ENCODE measurements around the gene PTPRM.

DNA sequence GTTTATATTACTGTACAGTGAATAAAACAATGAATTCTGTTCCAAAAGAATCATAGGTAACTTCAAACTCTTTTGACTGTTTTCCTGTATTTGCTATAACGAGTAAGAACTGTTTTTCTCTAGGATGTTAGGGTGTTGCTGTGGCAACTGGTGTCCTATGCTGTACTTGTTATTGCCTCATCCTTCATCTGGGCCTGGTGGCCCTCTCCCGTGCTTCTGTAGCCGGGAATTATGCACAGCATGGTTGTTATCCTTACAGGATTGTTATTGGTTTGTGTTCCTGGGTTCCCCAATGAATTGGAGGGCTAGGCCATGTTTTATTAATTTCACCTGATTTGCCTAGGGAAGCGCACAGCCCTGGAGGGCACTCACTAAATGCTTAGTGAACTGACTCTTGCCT lies 279.2 kb downstream of the PTPRM start:
- TF ChIP-seq, protein P1, sequence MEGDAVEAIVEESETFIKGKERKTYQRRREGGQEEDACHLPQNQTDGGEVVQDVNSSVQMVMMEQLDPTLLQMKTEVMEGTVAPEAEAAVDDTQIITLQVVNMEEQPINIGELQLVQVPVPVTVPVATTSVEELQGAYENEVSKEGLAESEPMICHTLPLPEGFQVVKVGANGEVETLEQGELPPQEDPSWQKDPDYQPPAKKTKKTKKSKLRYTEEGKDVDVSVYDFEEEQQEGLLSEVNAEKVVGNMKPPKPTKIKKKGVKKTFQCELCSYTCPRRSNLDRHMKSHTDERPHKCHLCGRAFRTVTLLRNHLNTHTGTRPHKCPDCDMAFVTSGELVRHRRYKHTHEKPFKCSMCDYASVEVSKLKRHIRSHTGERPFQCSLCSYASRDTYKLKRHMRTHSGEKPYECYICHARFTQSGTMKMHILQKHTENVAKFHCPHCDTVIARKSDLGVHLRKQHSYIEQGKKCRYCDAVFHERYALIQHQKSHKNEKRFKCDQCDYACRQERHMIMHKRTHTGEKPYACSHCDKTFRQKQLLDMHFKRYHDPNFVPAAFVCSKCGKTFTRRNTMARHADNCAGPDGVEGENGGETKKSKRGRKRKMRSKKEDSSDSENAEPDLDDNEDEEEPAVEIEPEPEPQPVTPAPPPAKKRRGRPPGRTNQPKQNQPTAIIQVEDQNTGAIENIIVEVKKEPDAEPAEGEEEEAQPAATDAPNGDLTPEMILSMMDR (IDR thresholded peaks at IDR 0.05; ENCODE audit: poor library complexity, severe bottlenecking), result no peak
- TF ChIP-seq MXI1 (conservative IDR thresholded peaks at IDR 0.05; ENCODE audit: poor library complexity, severe bottlenecking) (no peak), EP300 (conservative IDR thresholded peaks at IDR 0.05; ENCODE audit: poor library complexity, severe bottlenecking) (no peak), EZH2 (IDR thresholded peaks at IDR 0.05; ENCODE audit: borderline replicate concordance, insufficient read depth, low read length, poor library complexity, severe bottlenecking) (no peak)
- TF ChIP-seq, protein P2, sequence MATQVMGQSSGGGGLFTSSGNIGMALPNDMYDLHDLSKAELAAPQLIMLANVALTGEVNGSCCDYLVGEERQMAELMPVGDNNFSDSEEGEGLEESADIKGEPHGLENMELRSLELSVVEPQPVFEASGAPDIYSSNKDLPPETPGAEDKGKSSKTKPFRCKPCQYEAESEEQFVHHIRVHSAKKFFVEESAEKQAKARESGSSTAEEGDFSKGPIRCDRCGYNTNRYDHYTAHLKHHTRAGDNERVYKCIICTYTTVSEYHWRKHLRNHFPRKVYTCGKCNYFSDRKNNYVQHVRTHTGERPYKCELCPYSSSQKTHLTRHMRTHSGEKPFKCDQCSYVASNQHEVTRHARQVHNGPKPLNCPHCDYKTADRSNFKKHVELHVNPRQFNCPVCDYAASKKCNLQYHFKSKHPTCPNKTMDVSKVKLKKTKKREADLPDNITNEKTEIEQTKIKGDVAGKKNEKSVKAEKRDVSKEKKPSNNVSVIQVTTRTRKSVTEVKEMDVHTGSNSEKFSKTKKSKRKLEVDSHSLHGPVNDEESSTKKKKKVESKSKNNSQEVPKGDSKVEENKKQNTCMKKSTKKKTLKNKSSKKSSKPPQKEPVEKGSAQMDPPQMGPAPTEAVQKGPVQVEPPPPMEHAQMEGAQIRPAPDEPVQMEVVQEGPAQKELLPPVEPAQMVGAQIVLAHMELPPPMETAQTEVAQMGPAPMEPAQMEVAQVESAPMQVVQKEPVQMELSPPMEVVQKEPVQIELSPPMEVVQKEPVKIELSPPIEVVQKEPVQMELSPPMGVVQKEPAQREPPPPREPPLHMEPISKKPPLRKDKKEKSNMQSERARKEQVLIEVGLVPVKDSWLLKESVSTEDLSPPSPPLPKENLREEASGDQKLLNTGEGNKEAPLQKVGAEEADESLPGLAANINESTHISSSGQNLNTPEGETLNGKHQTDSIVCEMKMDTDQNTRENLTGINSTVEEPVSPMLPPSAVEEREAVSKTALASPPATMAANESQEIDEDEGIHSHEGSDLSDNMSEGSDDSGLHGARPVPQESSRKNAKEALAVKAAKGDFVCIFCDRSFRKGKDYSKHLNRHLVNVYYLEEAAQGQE (IDR thresholded peaks at IDR 0.05; ENCODE audit: borderline replicate concordance), result no peak
